ENCODE results near the gene RFX6. TPM values are rescaled to one million over a fixed set of nuclear protein-coding genes. Genes with fewer than 3 reads are reported as not detected.
A peak's percentile ranks its signal among the peaks of the same experiment; 100 is the strongest.

The RFX6 gene
- total RNA-seq, 2 donors from 2014 or later, result not detected

GRCh38 chr6:116969211-116969863, 92.3 kb downstream of the RFX6 start:
- Mint-ChIP-seq H3K4me1 (ENCODE audit: low read depth in 2 of 2) (no peaks in the 10 kb centered on the region), H3K27me3 (no peaks in the 10 kb centered on the region), H3K27ac (no peak overlapping the region), H3K9me3 (no peaks in the 10 kb centered on the region), H3K36me3 (no peaks in the 10 kb centered on the region), H3K4me3 (no peak overlapping the region)
- ATAC-seq (no peak), DNase-seq (ENCODE audit: low spot score) (no peak)

DNA sequence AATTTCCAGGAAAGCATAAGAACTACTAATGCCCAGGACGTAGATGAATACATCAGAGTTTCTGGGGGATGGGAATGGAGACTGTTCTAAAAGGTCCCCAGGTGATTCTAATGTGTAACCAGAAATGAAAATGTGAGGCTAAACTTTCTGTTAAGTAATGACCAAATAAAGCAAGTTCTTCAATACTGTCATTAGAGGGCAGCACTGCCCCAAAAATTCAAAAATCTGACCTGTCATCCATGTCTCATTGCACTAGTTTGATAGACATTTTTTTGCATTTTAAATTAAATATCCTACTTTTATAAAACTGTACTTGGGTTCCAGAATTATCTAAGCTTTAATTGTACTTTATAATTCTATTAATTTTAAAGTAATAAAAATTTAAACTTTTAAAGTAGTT, 94.9 kb downstream of the RFX6 start:
- no peak for ATAC-seq
- Mint-ChIP-seq H3K27me3 (no peaks in the 10 kb centered on the region), H3K27ac (no peak overlapping the region), H3K4me1 (ENCODE audit: low read depth in 2 of 2) (no peaks in the 10 kb centered on the region), H3K36me3 (no peaks in the 10 kb centered on the region), H3K9me3 (no peaks in the 10 kb centered on the region), H3K4me3 (no peak overlapping the region)
- DNase-seq (ENCODE audit: low spot score), result no peak

DNA sequence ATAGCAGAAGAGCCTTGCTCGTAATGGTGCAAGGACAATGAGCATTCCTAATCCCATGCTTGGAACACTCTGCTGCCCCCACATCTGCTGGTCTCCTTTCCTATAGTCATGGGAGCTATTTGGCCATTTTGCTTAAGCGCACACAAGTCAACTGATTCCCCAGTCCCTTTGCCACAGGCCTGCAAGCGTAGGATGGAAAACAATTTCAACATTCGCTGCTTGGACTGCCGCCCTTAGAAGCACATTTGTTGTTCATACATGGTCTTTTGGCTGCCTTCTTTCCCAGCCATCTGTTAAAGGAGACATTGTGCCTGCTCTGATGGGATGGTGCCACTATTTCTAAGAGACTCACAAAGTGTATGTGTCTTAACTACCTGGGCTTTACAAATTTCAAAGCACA, 96.9 kb downstream of the RFX6 start:
- Mint-ChIP-seq H3K36me3 (no peaks in the 10 kb centered on the region), H3K27me3 (no peaks in the 10 kb centered on the region), H3K4me3 (no peak overlapping the region), H3K27ac (no peak overlapping the region), H3K4me1 (ENCODE audit: low read depth in 2 of 2) (no peaks in the 10 kb centered on the region), H3K9me3 (no peaks in the 10 kb centered on the region)
- no peak for DNase-seq (ENCODE audit: low spot score)
- no peak for ATAC-seq

DNA sequence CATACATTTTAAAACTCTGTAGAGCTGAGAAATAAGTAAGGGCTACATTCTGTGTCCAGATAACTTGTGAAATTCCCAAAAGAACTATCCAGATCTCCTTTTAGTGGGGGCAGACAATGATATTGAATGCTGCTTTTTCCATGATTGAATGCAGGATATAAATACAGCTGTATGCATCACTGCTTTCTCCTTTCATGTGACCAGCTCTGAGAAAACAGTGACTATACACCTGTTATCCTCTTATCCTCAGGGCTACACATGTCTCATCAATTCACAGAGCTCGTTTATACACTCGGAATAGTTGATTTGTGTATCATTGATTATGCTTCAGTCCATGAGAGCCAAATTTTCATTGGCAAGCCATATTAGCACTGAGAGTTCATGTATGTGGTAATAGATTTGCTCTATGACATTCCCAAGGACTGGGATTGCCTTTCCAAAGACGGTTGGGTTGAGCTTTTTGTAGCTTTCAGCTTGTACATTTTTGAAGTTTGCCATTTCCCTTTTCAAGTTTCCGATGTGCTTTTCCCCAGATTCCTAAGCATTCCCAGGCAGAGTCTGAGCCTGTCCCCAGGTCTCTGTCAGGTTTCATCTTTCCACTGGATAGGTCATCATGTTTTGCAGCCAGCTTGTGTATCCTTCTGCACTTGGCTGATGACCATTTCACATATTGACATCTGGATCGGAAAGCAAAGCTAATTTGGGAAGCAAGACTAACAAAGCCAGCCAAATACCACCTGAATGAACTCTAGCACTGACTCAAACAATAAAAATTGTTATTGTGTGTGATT, 97.7 kb downstream of the RFX6 start:
- Mint-ChIP-seq H3K4me1 (ENCODE audit: low read depth in 2 of 2) (no peaks in the 10 kb centered on the region), H3K27me3 (no peaks in the 10 kb centered on the region), H3K9me3 (no peaks in the 10 kb centered on the region), H3K36me3 (no peaks in the 10 kb centered on the region), H3K27ac (no peak overlapping the region), H3K4me3 (no peak overlapping the region)
- ATAC-seq (no peak), DNase-seq (ENCODE audit: low spot score) (no peak)

DNA sequence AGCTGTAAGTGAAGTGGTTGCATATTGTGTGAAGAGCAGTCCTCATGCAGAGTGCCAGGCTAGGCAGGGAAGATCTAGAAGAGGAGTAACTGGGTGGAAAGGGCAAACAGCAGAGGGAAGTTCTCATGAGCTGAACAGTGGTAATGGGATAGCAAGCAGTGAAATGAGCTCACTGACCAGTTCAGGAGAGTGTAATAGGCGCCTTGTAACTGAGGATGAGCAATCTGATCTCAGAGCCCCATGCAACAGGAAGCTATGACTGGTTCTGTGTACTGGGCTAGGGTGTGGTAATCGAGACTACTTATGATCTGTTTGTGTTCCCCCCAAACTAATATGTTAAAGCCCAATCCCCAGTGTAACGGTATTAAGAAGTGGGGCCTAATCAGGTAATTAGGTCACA, 98.6 kb downstream of the RFX6 start:
- Mint-ChIP-seq H3K4me3 (no peak overlapping the region), H3K4me1 (ENCODE audit: low read depth in 2 of 2) (no peaks in the 10 kb centered on the region), H3K27ac (no peak overlapping the region), H3K27me3 (no peaks in the 10 kb centered on the region), H3K9me3 (no peaks in the 10 kb centered on the region), H3K36me3 (no peaks in the 10 kb centered on the region)
- DNase-seq (ENCODE audit: low spot score) (no peak), ATAC-seq (peak in 1 of 2 donors; percentile 48)

- DNase-seq (ENCODE audit: low spot score) (no peak), ATAC-seq (no peak)
- no peaks in the 10 kb centered on the region for H3K27me3 Mint-ChIP-seq
- no peaks in the 10 kb centered on the region for H3K36me3 Mint-ChIP-seq
- H3K4me3 Mint-ChIP-seq, result no peak overlapping the region
- H3K4me1 Mint-ChIP-seq (ENCODE audit: low read depth in 2 of 2), result no peaks in the 10 kb centered on the region
- H3K27ac Mint-ChIP-seq, result no peak overlapping the region
- no peaks in the 10 kb centered on the region for H3K9me3 Mint-ChIP-seq
Observed at GRCh38 chr6:116979560-116979959, 102.5 kb downstream of the RFX6 start.

Other genes starting within 250 kb of the RFX6 start
- 10 to 100 TPM; 27.0 to 29.4 TPM for gene ZUP1, start 208.5 kb upstream of the RFX6 start, total RNA-seq
- 10 to 100 TPM in 1 of 2 donors, 1 to 10 TPM in 1; 7.6 to 10.5 TPM for gene KPNA5, start 196.0 kb upstream of the RFX6 start, total RNA-seq
- gene FAM162B, start 111.5 kb upstream of the RFX6 start, total RNA-seq, result not detected
- not detected for gene GPRC6A, start 48.2 kb upstream of the RFX6 start, total RNA-seq